Activated naive CD8-positive, alpha-beta T cell treated with anti-CD3 and anti-CD28 coated beads for 36 hours (primary cell): ENCODE measurements around the gene CHRNB2. TPM values are rescaled to one million over a fixed set of nuclear protein-coding genes. Genes with fewer than 3 reads are reported as not detected.

Experiments
- DNase-seq: peaks from one replicate; pipeline ENCODE4 v3.0.0; 2021
- H3K27ac Mint-ChIP-seq: one replicate; pipeline ENCODE4 v1.8.0; 2022; ENCODE audit warnings: mild to moderate bottlenecking, moderate library complexity, mixed read lengths
- H3K27me3 Mint-ChIP-seq: one replicate; pipeline ENCODE4 v1.8.0; 2022; ENCODE audit warnings: mild to moderate bottlenecking, mixed read lengths
- H3K36me3 Mint-ChIP-seq: one replicate; pipeline ENCODE4 v1.8.0; 2021; ENCODE audit warnings: mild to moderate bottlenecking, mixed read lengths
- H3K4me1 Mint-ChIP-seq: one replicate; pipeline ENCODE4 v1.8.0; 2021; ENCODE audit warnings: mixed read lengths
- H3K4me3 Mint-ChIP-seq: one replicate; pipeline ENCODE4 v1.8.0; 2022; ENCODE audit warnings: mild to moderate bottlenecking, moderate library complexity, mixed read lengths
- H3K9me3 Mint-ChIP-seq: one replicate; pipeline ENCODE4 v1.8.0; 2022; ENCODE audit warnings: mixed read lengths
- total RNA-seq, 2 experiments: library from RNA; stranded (reverse); gene quantifications; one replicate each; pipeline ENCODE4 v1.2.3, GENCODE V29; 2021

CHRNB2 gene
- total RNA-seq, 2 experiments from 2014 or later: not detected

DNA sequence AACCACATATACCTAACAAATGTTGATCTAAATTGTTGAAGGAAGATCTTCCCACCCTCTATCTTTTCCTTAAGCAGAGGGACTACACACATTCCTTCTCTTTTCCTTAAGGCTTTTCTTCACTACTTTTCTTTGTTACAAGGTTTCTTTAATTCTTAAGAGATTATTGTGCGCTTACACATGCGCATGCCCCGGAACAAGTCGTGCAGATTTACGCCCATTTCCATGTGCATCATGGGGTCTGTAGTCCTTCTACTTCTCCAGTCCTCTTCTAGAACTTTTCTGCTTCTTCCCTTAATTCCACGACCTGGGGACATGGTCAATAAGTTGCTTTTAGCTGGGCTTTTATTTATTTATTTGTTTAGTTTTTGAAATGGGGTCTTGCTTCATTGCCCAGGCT is 1.7 kb upstream of the CHRNB2 start:
- Mint-ChIP-seq H3K36me3 (no peaks in the 10 kb centered on the region), H3K4me3 (no peak overlapping the region), H3K27ac (no peak overlapping the region), H3K9me3 (no peaks in the 10 kb centered on the region), H3K4me1 (peaks cover 3% of the 10 kb centered on the region), H3K27me3 (peaks cover 35% of the 10 kb centered on the region)
- no peak for DNase-seq

DNA sequence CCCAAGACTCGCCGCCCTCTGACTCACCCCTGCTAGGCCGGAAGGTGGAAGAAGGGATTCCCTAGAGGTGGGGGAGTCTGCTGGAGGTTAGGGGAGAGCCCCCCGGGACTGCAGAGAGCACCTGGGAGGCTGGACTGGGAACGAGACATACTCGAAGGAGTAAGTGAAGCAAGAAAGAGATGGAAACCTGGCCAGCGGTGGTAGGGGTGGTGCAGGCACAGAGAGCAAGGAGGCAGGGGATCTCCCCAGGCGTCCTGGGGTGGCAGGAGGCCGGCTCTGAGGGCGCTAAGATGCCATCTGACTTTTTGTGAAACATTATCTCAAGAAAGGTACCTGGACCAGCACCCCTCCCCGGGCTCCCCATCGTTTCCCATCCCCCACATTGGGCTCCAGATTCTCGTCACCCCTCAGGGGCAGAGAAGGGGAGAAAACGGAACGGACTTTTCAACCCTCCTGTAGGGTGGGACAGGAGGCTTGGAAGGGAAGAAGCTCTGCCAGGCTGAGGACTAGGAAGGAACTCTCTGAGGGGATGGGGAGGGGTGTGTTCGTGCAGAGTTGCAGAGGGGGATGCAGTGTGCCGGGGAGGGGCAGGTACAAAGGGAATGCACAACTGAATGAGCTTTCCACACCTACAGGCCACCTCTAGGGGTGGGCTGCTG is 708 bp downstream of the CHRNB2 start:
- Mint-ChIP-seq H3K4me3 (peak overlapping the region; percentile 37), H3K4me1 (peaks cover 3% of the 10 kb centered on the region), H3K27me3 (peaks cover 38% of the 10 kb centered on the region), H3K27ac (no peak overlapping the region), H3K9me3 (no peaks in the 10 kb centered on the region), H3K36me3 (no peaks in the 10 kb centered on the region)
- no peak for DNase-seq

DNA sequence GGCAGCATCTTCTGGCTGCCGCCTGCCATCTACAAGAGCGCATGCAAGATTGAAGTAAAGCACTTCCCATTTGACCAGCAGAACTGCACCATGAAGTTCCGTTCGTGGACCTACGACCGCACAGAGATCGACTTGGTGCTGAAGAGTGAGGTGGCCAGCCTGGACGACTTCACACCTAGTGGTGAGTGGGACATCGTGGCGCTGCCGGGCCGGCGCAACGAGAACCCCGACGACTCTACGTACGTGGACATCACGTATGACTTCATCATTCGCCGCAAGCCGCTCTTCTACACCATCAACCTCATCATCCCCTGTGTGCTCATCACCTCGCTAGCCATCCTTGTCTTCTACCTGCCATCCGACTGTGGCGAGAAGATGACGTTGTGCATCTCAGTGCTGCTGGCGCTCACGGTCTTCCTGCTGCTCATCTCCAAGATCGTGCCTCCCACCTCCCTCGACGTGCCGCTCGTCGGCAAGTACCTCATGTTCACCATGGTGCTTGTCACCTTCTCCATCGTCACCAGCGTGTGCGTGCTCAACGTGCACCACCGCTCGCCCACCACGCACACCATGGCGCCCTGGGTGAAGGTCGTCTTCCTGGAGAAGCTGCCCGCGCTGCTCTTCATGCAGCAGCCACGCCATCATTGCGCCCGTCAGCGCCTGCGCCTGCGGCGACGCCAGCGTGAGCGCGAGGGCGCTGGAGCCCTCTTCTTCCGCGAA is 3.8 kb downstream of the CHRNB2 start:
- Mint-ChIP-seq H3K27me3 (peaks cover 41% of the 10 kb centered on the region), H3K9me3 (no peaks in the 10 kb centered on the region), H3K4me3 (no peak overlapping the region), H3K36me3 (no peaks in the 10 kb centered on the region), H3K4me1 (peaks cover 3% of the 10 kb centered on the region), H3K27ac (no peak overlapping the region)
- DNase-seq: no peak

GRCh38 chr1:154571964-154572288 is 4.3 kb downstream of the CHRNB2 start:
- Mint-ChIP-seq H3K9me3 (no peaks in the 10 kb centered on the region), H3K4me1 (peaks cover 3% of the 10 kb centered on the region), H3K27ac (no peak overlapping the region), H3K4me3 (no peak overlapping the region), H3K36me3 (no peaks in the 10 kb centered on the region), H3K27me3 (peaks cover 36% of the 10 kb centered on the region)
- DNase-seq: no peak

GRCh38 chr1:154572468-154573167 is 5.0 kb downstream of the CHRNB2 start:
- Mint-ChIP-seq H3K27ac (no peak overlapping the region), H3K27me3 (peaks cover 29% of the 10 kb centered on the region), H3K4me1 (peaks cover 3% of the 10 kb centered on the region), H3K36me3 (no peaks in the 10 kb centered on the region), H3K9me3 (no peaks in the 10 kb centered on the region), H3K4me3 (no peak overlapping the region)
- DNase-seq: no peak

- H3K4me3 Mint-ChIP-seq: no peak overlapping the region
- no peaks in the 10 kb centered on the region for H3K9me3 Mint-ChIP-seq
- no peak for DNase-seq
- H3K4me1 Mint-ChIP-seq: peaks cover under 1% of the 10 kb centered on the region
- H3K27ac Mint-ChIP-seq: no peak overlapping the region
- peaks cover 24% of the 10 kb centered on the region for H3K27me3 Mint-ChIP-seq
- H3K36me3 Mint-ChIP-seq: no peaks in the 10 kb centered on the region
Observed at GRCh38 chr1:154573168-154573510, 5.6 kb downstream of the CHRNB2 start.

- Mint-ChIP-seq H3K36me3 (no peaks in the 10 kb centered on the region), H3K4me1 (no peaks in the 10 kb centered on the region), H3K4me3 (no peak overlapping the region), H3K27ac (peak overlapping the region; percentile 4), H3K27me3 (peaks cover 11% of the 10 kb centered on the region), H3K9me3 (no peaks in the 10 kb centered on the region)
- DNase-seq: no peak
Observed at GRCh38 chr1:154574716-154575115, 7.1 kb downstream of the CHRNB2 start.

DNA sequence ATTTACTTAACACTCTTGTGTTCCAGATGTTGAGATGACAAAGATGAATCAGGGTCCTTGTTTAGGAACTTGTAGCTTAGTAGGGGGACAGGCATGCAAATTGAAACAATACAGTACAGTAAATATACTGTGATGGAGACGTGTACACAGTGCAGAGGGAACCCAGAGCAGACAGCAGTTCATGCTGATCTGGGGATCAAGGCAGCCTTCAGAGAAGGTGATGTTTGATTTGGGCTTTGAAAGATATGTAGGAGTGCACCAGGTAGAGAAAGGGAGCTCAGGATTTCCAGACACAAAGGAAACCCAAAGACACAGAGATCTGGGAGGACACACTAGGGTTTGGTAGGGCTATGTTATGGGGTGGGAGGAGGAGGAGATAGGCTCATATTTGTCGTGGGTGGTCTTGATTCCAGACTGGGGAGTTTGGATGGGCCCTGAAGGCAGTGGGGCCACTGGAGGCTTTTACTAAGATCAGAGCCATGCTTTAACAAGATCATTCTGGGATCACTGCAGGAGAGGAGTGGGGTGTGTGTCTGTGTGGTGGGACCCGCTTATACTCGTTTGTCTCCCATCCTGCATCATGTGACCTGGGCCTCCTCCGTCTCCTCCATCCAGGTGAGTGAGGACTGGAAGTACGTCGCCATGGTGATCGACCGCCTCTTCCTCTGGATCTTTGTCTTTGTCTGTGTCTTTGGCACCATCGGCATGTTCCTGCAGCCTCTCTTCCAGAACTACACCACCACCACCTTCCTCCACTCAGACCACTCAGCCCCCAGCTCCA is 7.8 kb downstream of the CHRNB2 start:
- DNase-seq: no peak
- Mint-ChIP-seq H3K4me1 (no peaks in the 10 kb centered on the region), H3K27me3 (peaks cover 7% of the 10 kb centered on the region), H3K4me3 (no peak overlapping the region), H3K27ac (peak overlapping the region; percentile 27), H3K36me3 (no peaks in the 10 kb centered on the region), H3K9me3 (no peaks in the 10 kb centered on the region)

DNA sequence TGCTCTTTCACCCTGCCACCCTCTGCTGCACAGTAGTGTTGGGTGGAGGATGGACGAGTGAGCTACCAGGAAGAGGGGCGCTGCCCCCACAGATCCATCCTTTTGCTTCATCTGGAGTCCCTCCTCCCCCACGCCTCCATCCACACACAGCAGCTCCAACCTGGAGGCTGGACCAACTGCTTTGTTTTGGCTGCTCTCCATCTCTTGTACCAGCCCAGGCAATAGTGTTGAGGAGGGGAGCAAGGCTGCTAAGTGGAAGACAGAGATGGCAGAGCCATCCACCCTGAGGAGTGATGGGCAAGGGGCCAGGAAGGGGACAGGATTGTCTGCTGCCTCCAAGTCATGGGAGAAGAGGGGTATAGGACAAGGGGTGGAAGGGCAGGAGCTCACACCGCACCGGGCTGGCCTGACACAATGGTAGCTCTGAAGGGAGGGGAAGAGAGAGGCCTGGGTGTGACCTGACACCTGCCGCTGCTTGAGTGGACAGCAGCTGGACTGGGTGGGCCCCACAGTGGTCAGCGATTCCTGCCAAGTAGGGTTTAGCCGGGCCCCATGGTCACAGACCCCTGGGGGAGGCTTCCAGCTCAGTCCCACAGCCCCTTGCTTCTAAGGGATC is 8.5 kb downstream of the CHRNB2 start:
- Mint-ChIP-seq H3K4me1 (no peaks in the 10 kb centered on the region), H3K36me3 (peaks cover 2% of the 10 kb centered on the region), H3K27ac (peak overlapping the region; percentile 27), H3K4me3 (no peak overlapping the region), H3K9me3 (no peaks in the 10 kb centered on the region), H3K27me3 (peaks cover 5% of the 10 kb centered on the region)
- DNase-seq: no peak

GRCh38 chr1:154577346-154578057 is 9.9 kb downstream of the CHRNB2 start:
- Mint-ChIP-seq H3K27me3 (peaks cover 3% of the 10 kb centered on the region), H3K27ac (no peak overlapping the region), H3K36me3 (peaks cover 7% of the 10 kb centered on the region), H3K9me3 (no peaks in the 10 kb centered on the region), H3K4me1 (no peaks in the 10 kb centered on the region), H3K4me3 (no peak overlapping the region)
- DNase-seq: no peak

- DNase-seq: no peak
- no peak overlapping the region for H3K4me3 Mint-ChIP-seq
- H3K36me3 Mint-ChIP-seq: peaks cover 7% of the 10 kb centered on the region
- no peaks in the 10 kb centered on the region for H3K4me1 Mint-ChIP-seq
- H3K9me3 Mint-ChIP-seq: no peaks in the 10 kb centered on the region
- peaks cover 3% of the 10 kb centered on the region for H3K27me3 Mint-ChIP-seq
- H3K27ac Mint-ChIP-seq: no peak overlapping the region
Observed at GRCh38 chr1:154578058-154578418, 10.5 kb downstream of the CHRNB2 start.

- Mint-ChIP-seq H3K27ac (peak overlapping the region; percentile 72), H3K4me1 (no peaks in the 10 kb centered on the region), H3K27me3 (peaks cover 2% of the 10 kb centered on the region), H3K9me3 (no peaks in the 10 kb centered on the region), H3K36me3 (peaks cover 14% of the 10 kb centered on the region), H3K4me3 (no peak overlapping the region)
- DNase-seq: no peak
Observed at GRCh38 chr1:154579374-154579773, 11.8 kb downstream of the CHRNB2 start.

- Mint-ChIP-seq H3K27ac (no peak overlapping the region), H3K9me3 (no peaks in the 10 kb centered on the region), H3K36me3 (peaks cover 27% of the 10 kb centered on the region), H3K4me3 (no peak overlapping the region), H3K27me3 (no peaks in the 10 kb centered on the region), H3K4me1 (peaks cover 6% of the 10 kb centered on the region)
- no peak for DNase-seq
Observed at GRCh38 chr1:154581766-154582165, 14.2 kb downstream of the CHRNB2 start.

DNA sequence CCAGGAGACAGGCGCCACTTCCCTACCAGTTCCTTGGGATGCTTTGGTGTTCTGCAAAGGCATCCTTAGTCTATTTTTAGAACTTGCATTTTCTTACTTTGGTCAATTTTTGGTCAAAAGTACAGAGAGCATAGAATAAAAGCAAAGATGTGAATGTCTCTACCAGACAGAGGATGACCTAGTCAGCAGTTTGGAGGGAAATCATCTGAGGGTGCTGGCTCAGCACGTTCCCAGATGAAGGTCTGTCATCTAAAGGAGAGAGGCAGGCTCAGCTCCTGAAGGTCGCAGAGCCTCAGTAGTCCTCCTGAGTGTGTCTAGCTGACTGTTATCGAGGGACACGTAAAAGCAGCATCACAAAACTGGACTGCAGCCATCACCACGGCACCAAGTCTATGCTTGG is 15.3 kb downstream of the CHRNB2 start:
- DNase-seq: no peak
- Mint-ChIP-seq H3K27me3 (no peaks in the 10 kb centered on the region), H3K36me3 (peaks cover 32% of the 10 kb centered on the region), H3K9me3 (no peaks in the 10 kb centered on the region), H3K27ac (no peak overlapping the region), H3K4me1 (peaks cover 6% of the 10 kb centered on the region), H3K4me3 (no peak overlapping the region)
